HFF-Myc (cell line): ENCODE data around the gene PDZD11.

ENCODE experiments used
- DNase-seq: peaks from one replicate; pipeline ENCODE4 v3.0.0-alpha.2; 2011; ENCODE audit warnings: low read depth; ENCODE audit errors: extremely low read depth
- H3K4me3 ChIP-seq: replicated peaks from 2 replicates; pipeline ENCODE4 v1.5.1; 2011; ENCODE audit warnings: low read depth, mild to moderate bottlenecking, control low read depth, low read length
- TF ChIP-seq, protein P1 (sequence below): IDR thresholded peaks from 2 replicates; pipeline ENCODE4 v1.5.1; 2012; ENCODE audit warnings: mild to moderate bottlenecking, low read depth, low read length, control low read depth; ENCODE audit errors: missing control alignments

The PDZD11 gene

DNA sequence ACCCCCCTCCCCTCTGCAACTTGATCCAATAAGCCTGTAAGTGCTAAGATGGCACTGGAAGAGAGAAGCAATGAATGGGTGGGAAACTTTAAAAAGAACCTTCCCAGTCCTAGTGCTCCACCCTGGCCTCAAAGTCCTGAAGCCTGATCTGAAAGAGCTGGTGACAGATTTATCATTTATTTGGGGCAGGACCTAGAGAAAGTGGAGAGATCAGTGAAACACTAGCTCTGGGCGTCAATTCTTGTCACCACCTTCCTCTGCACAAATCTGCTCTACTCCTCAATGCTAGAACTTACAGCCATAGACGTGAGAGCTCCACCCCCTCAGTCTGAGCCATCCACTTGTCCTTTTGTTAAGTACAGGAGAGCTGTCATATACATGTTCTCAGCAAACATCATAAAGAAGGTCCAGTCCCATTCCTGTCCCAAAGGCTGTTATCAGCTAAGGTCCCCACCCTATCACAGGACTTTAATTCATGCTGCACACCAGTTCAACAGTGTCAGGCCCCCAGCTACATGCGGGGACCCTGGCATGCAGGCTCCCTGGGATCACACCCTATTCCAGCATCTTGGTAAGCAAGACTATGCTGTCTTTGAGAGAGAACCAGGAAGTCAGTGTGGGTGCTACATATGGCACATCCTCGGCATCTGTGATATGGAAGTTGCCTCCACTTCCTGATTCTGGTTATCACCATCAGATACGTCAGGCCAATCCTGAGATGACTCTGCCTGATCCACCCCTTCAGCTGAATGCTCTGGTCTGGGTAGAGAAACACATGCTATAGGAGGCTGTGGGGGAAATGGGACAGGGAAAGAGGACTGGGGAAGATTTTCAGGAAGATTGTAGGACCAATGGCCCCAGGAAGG, 32.1 kb downstream of the PDZD11 start:
- TF ChIP-seq, protein P1, sequence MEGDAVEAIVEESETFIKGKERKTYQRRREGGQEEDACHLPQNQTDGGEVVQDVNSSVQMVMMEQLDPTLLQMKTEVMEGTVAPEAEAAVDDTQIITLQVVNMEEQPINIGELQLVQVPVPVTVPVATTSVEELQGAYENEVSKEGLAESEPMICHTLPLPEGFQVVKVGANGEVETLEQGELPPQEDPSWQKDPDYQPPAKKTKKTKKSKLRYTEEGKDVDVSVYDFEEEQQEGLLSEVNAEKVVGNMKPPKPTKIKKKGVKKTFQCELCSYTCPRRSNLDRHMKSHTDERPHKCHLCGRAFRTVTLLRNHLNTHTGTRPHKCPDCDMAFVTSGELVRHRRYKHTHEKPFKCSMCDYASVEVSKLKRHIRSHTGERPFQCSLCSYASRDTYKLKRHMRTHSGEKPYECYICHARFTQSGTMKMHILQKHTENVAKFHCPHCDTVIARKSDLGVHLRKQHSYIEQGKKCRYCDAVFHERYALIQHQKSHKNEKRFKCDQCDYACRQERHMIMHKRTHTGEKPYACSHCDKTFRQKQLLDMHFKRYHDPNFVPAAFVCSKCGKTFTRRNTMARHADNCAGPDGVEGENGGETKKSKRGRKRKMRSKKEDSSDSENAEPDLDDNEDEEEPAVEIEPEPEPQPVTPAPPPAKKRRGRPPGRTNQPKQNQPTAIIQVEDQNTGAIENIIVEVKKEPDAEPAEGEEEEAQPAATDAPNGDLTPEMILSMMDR, result no peak
- no peak overlapping the region for H3K4me3 ChIP-seq
- no peak for DNase-seq

DNA sequence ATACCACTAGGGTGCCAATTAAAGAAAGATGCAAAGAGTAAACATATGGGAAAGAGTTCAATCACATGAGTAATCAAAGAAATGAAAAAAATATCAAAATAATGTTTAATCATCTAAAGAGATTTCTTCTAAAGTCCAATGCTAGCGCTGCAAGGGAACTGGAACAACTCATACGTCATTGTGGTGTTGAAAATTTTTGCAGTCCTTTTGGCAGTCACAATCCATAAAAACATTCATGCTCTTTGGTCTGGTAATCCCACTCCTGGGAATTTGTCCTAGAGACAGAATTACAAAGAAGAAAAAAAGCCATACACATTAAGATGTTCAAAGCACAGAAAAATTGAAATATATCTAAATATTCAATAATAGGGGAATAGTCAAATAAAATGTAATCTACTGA, 34.3 kb downstream of the PDZD11 start:
- TF ChIP-seq, protein P1, result no peak
- DNase-seq, result no peak

DNA sequence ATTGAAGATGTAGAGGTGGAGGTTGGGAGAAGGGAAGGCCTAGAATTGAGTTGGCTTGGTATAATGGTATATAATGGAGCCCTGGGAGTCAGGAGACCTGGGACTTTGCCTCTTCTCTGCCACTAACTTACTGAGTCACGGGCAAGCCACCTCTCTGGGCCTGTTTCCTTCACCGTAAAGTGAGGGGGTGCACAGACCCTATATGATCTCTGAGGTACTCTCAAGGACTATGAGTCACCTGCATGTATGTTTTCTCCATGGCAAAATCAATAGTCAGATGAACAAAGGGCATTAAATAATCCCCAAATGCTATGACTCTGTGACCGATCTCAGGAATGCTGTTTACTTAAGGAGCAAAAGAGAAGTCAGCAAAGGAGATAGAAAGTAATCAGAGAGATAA, 34.8 kb downstream of the PDZD11 start:
- TF ChIP-seq, protein P1, result no peak
- no peak for DNase-seq

More for the DNA sequence above, 34.3 kb downstream of the PDZD11 start:
- no peak overlapping the region for H3K4me3 ChIP-seq

DNA sequence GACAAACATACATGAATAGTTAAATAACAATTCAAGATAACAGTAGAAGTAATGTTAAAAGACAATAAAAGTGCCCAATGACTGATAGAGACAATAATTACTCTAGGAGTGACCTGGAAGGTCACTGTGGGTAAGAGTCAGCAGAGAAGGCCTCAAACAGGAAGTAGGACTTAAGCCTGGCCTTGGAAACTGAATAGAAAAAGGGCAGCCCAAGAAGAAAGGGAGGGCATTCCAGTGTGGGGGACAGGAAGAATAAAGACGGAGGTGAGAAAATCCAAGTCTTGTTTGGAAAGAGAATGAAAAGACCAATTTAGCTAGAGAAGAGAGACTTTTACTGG, 35.7 kb downstream of the PDZD11 start:
- H3K4me3 ChIP-seq, result no peak overlapping the region
- DNase-seq, result no peak
- TF ChIP-seq, protein P1, result no peak

More for the DNA sequence above, 34.8 kb downstream of the PDZD11 start:
- no peak overlapping the region for H3K4me3 ChIP-seq

DNA sequence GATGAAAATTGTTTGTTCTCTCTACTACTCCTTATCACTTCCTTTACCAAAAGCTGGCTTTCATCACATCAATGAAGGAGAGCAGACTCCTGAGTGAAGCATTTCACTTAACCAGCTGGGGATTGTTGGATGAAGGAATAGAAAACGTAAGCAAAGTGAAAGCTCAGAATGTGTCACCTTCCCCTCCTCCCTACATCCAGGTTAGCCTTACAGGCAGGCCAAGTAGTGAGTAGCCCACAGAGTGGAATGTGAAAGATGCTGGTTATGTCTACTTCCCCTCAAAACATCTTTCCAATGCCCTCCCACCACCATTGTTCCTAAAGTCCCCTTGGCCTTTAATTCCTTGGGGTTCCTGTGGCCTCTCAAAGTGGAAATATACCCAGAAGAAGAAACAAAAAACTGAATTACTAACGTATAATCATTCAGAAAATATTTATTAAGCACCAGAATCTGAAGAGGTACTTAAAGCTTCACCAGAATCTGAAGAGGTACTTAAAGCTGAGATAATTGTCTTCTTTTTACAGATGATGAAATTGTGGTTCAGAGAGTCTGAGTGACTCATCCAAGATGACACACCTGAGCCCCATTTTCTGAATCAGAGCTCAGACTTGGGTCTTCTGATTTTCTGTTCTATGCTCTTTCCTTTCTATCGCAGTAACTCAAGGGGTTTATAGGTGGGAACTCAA, 36.2 kb downstream of the PDZD11 start:
- TF ChIP-seq, protein P1, result no peak
- no peak for DNase-seq
- H3K4me3 ChIP-seq, result no peak overlapping the region

DNA sequence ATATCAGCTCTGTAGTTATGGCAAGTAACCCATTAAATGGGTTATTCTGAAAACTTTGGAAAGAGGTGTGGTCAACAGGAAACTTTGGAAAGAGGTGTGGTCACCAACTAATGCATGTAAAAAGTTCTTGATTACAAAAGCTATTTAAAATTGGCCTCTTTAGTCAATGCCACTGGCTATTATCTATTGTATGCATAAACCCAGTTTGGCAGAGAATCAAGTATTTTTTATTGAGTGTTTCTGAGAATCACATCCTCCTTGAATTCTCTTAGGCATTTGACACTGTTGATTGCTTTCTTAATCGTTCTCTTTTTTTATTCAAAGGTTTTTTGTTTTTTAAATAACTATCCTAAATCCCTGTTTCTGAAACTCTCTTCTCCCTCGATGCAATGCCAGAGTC, 37.2 kb downstream of the PDZD11 start:
- DNase-seq, result no peak
- H3K4me3 ChIP-seq, result no peak overlapping the region
- TF ChIP-seq, protein P1, result no peak
